Measurements from ENCODE around the gene TACO1.

TACO1 gene

GRCh38 chr17:63600569-63601438, at the start of gene TACO1:
TACO1 (plus strand) TSS chr17:63600895; CDS start chr17:63601084, 189 bp downstream.
- DNase-seq = peak; percentile 92

GRCh38 chr17:63552211-63552610, 48.5 kb upstream of the TACO1 start:
- DNase-seq = no peak

- no peak for DNase-seq
Observed at GRCh38 chr17:63555500-63556156, 45.1 kb upstream of the TACO1 start.

GRCh38 chr17:63557416-63557815, 43.3 kb upstream of the TACO1 start:
- DNase-seq = no peak

- DNase-seq = no peak
Observed at GRCh38 chr17:63558441-63558840, 42.3 kb upstream of the TACO1 start.

- DNase-seq = no peak
Observed at GRCh38 chr17:63561819-63562218, 38.9 kb upstream of the TACO1 start.

- no peak for DNase-seq
Observed at GRCh38 chr17:63563339-63563738, 37.4 kb upstream of the TACO1 start.

- DNase-seq = no peak
Observed at GRCh38 chr17:63564562-63564961, 36.1 kb upstream of the TACO1 start.

- no peak for DNase-seq
Observed at GRCh38 chr17:63567229-63567628, 33.5 kb upstream of the TACO1 start.

GRCh38 chr17:63568563-63568962, 32.1 kb upstream of the TACO1 start:
- DNase-seq = no peak

GRCh38 chr17:63571632-63572310, 28.9 kb upstream of the TACO1 start:
- no peak for DNase-seq

- DNase-seq = no peak
Observed at GRCh38 chr17:63573634-63574033, 27.1 kb upstream of the TACO1 start.

GRCh38 chr17:63578027-63578768, 22.5 kb upstream of the TACO1 start:
- DNase-seq = no peak

GRCh38 chr17:63578769-63579111, 22.0 kb upstream of the TACO1 start:
- DNase-seq = peak; percentile 66

- DNase-seq = peak; percentile 79
Observed at GRCh38 chr17:63579633-63580032, 21.1 kb upstream of the TACO1 start.

- DNase-seq = no peak
Observed at GRCh38 chr17:63587770-63588169, 12.9 kb upstream of the TACO1 start.

GRCh38 chr17:63588797-63589196, 11.9 kb upstream of the TACO1 start:
- no peak for DNase-seq

- no peak for DNase-seq
Observed at GRCh38 chr17:63589646-63590045, 11.0 kb upstream of the TACO1 start.

GRCh38 chr17:63592797-63593196, 7.9 kb upstream of the TACO1 start:
- DNase-seq = no peak

GRCh38 chr17:63595132-63595531, 5.6 kb upstream of the TACO1 start:
- no peak for DNase-seq

GRCh38 chr17:63596856-63597586, 3.7 kb upstream of the TACO1 start:
- no peak for DNase-seq

- no peak for DNase-seq
Observed at GRCh38 chr17:63598281-63598680, 2.4 kb upstream of the TACO1 start.

Data from NCI-H510A treated with DMSO at 0.1 percent for 48 hours (cell line).